DND-41 (cell line): ENCODE data around the gene SCGB1A1.

Experiments
- ATAC-seq: fragments of 200-7000 bp; cut with Tn5 transposase; 3 replicates; pipeline ENCODE4 v1.9.1; 2021; ENCODE audit warnings: low read depth; ENCODE audit not compliant: insufficient read depth
- DNase-seq: peaks from one replicate; pipeline ENCODE4 v3.0.0-alpha.2; 2020
- H2AFZ ChIP-seq: 2 replicates; pipeline ENCODE4 v1.6.0; 2012; ENCODE audit warnings: low read depth, low read length
- H3K27ac ChIP-seq: 2 replicates; pipeline ENCODE4 v1.5.1; 2012; ENCODE audit warnings: low read length, inconsistent platforms
- H3K27me3 ChIP-seq: fragments of 200-600 bp; sonication (generic); 2 replicates; pipeline ENCODE4 v1.6.0; 2012; ENCODE audit warnings: low read length, mild to moderate bottlenecking, inconsistent platforms; ENCODE audit not compliant: insufficient read depth, poor library complexity
- H3K36me3 ChIP-seq: 2 replicates; pipeline ENCODE4 v1.5.1; 2012; ENCODE audit warnings: low read length, inconsistent platforms; ENCODE audit not compliant: insufficient read depth
- H3K4me1 ChIP-seq: 2 replicates; pipeline ENCODE4 v1.5.1; 2012; ENCODE audit warnings: mild to moderate bottlenecking, low read length; ENCODE audit not compliant: insufficient read depth
- H3K4me2 ChIP-seq: 2 replicates; pipeline ENCODE4 v1.6.0; 2012; ENCODE audit warnings: mild to moderate bottlenecking, moderate library complexity, low read length, inconsistent platforms; ENCODE audit not compliant: insufficient read depth
- H3K4me3 ChIP-seq, 2 experiments: fragments of 200-600 bp in 1 of 2; shearing (Covaris generic) in 1 of 2; 2 replicates each; pipeline ENCODE4 v1.5.1; 2012 to 2016; ENCODE audit warnings: inconsistent platforms in 2 of 2, low read length in 2 of 2, mild to moderate bottlenecking in 2 of 2, low read depth in 1 of 2, moderate library complexity in 1 of 2
- H3K79me2 ChIP-seq: 2 replicates; pipeline ENCODE4 v1.6.0; 2012; ENCODE audit warnings: low read length, inconsistent platforms; ENCODE audit not compliant: insufficient read depth
- H3K9ac ChIP-seq: 2 replicates; pipeline ENCODE4 v1.6.0; 2012; ENCODE audit warnings: low read depth, mild to moderate bottlenecking, inconsistent platforms, low read length, moderate library complexity
- H3K9me3 ChIP-seq: 2 replicates; pipeline ENCODE4 v1.5.1; 2012; ENCODE audit warnings: low read length, moderate library complexity, mild to moderate bottlenecking, inconsistent platforms; ENCODE audit not compliant: insufficient read depth, severe bottlenecking
- H4K20me1 ChIP-seq: 2 replicates; pipeline ENCODE4 v1.6.0; 2012; ENCODE audit warnings: low read length; ENCODE audit not compliant: insufficient read depth
- EZH2 ChIP-seq: IDR thresholded peaks from 3 replicates; pipeline ENCODE4 v1.6.1; 2012; ENCODE audit warnings: borderline replicate concordance, low read depth, mild to moderate bottlenecking, moderate library complexity, low read length, inconsistent platforms; ENCODE audit not compliant: severe bottlenecking
- TF ChIP-seq, protein P1 (sequence below): IDR thresholded peaks from 2 replicates; pipeline ENCODE4 v1.5.1; 2012; ENCODE audit warnings: borderline replicate concordance, low read length, moderate library complexity, mild to moderate bottlenecking; ENCODE audit not compliant: poor library complexity, severe bottlenecking; ENCODE audit errors: extremely low read depth

The SCGB1A1 gene

DNA sequence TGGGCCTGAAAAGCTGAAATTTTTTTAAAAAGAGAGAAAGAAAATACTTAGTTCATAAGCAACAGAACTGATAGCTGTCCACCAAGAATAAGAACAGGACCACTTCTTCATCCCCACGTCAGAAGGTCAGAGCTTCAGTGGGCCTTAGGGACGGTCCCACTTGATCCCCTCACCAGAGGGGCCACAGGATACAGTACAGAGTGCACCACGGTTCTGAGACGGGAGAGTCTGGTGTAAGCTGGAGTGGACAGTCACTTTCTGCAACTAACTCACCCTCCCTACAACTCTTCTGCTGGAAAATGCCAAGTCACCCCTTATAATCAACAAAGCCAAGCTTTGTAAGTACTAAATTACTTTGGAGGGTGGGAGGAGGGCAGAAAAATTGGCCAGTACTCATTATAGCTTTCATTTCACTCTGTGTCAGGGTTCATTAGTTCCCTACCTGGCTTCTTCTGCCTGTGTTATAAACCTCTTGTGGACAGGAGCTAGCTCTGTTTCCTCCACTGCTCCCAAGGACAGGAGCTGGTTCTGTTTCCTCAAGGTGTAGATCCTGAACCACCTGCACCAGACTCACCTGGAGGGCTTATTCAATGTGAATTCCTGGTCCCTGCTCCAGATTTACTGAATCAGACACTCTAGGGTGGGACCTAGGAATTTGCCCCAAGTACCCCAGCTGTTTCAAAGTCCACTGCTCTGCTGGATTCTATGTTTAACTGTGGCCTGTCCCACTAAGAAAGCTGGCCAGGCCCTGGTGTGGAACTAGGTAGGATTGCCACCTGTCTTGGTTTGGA, 39.6 kb downstream of the SCGB1A1 start:
- no peak overlapping the region for H3K4me3 ChIP-seq
- ATAC-seq (no peak), DNase-seq (no peak)
- H3K4me1 ChIP-seq: no peaks in the 10 kb centered on the region
- no peaks in the 10 kb centered on the region for H3K79me2 ChIP-seq
- H2AFZ ChIP-seq: no peak overlapping the region
- H3K4me2 ChIP-seq: no peak overlapping the region
- no peaks in the 10 kb centered on the region for H4K20me1 ChIP-seq
- H3K9ac ChIP-seq: no peak overlapping the region
- H3K27me3 ChIP-seq: peaks cover 9% of the 10 kb centered on the region
- TF ChIP-seq EZH2: no peak
- TF ChIP-seq, protein P1, sequence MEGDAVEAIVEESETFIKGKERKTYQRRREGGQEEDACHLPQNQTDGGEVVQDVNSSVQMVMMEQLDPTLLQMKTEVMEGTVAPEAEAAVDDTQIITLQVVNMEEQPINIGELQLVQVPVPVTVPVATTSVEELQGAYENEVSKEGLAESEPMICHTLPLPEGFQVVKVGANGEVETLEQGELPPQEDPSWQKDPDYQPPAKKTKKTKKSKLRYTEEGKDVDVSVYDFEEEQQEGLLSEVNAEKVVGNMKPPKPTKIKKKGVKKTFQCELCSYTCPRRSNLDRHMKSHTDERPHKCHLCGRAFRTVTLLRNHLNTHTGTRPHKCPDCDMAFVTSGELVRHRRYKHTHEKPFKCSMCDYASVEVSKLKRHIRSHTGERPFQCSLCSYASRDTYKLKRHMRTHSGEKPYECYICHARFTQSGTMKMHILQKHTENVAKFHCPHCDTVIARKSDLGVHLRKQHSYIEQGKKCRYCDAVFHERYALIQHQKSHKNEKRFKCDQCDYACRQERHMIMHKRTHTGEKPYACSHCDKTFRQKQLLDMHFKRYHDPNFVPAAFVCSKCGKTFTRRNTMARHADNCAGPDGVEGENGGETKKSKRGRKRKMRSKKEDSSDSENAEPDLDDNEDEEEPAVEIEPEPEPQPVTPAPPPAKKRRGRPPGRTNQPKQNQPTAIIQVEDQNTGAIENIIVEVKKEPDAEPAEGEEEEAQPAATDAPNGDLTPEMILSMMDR: no peak
- no peaks in the 10 kb centered on the region for H3K36me3 ChIP-seq
- H3K9me3 ChIP-seq: no peaks in the 10 kb centered on the region
- no peak overlapping the region for H3K27ac ChIP-seq

DNA sequence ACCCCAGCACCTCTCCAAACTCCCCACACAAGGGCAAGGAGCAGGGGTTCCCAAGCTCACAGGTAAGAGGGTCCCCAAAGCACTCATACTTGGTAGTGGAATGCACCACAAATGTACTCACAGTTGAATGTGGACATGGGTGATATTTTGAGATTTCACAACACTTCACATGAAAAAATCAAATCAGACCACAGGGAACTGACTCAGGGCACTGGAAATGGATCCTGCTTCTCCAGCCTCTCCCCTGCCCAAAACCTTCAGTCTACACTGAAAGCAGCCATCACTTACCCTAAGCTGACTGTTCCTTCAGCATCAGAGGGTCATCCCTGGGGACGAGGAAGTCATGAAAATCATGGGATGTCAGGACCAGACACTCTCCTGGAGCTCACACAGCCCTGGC, 40.2 kb downstream of the SCGB1A1 start:
- H3K9me3 ChIP-seq: no peaks in the 10 kb centered on the region
- no peaks in the 10 kb centered on the region for H4K20me1 ChIP-seq
- DNase-seq (no peak), ATAC-seq (no peak)
- no peak overlapping the region for H3K9ac ChIP-seq
- H3K27me3 ChIP-seq: peaks cover 9% of the 10 kb centered on the region
- no peaks in the 10 kb centered on the region for H3K79me2 ChIP-seq
- no peak overlapping the region for H3K27ac ChIP-seq
- H3K36me3 ChIP-seq: no peaks in the 10 kb centered on the region
- TF ChIP-seq, protein P1: no peak
- no peak for TF ChIP-seq EZH2
- H3K4me1 ChIP-seq: no peaks in the 10 kb centered on the region
- no peak overlapping the region for H3K4me3 ChIP-seq
- H2AFZ ChIP-seq: no peak overlapping the region
- H3K4me2 ChIP-seq: no peak overlapping the region

DNA sequence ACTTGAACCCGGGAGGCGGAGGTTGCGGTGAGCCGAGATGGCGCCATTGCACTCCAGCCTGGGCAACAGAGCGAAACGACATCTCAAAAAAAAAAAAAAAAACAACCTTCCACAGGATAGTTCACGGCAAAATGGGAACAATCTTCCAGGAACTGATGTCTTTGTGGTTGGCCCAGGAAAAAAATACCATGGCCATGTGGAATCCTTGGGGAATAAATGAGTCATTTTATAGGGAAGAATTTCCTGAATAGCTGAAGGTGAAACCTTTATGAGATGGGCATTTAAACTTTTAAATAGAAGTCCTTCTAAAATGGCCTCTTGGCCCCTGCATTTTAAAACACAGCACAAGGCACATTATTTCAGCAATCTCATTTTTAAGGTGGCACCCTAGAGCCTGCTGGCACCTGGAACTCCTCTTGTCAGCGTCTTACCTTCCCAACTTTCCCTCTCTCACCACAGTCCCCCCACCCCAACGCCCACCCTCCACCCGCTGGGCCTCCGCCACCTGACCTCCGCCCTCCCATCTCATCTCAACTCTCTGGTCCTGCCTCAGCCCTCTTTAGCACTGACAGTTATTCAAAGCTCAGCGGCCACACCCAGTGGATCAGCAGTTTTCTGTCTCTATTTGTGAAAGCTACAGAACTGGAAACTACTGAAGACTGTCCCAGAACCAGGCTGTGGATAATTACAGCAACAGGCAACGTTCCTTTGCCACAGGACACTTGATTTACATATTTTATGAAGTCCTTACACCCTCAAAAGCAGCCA, 43.1 kb downstream of the SCGB1A1 start:
- Histone ChIP-seq H3K27ac (no peak overlapping the region), H4K20me1 (no peaks in the 10 kb centered on the region), H3K36me3 (no peaks in the 10 kb centered on the region), H2AFZ (no peak overlapping the region), H3K9me3 (no peaks in the 10 kb centered on the region), H3K79me2 (no peaks in the 10 kb centered on the region), H3K27me3 (peaks cover 9% of the 10 kb centered on the region), H3K4me1 (no peaks in the 10 kb centered on the region), H3K4me2 (no peak overlapping the region), H3K9ac (no peak overlapping the region), H3K4me3 (no peak overlapping the region)
- no peak for ATAC-seq
- DNase-seq: no peak
- TF ChIP-seq, protein P1: no peak
- no peak for TF ChIP-seq EZH2
